Measurements from ENCODE around the gene ATE1.

- TF ChIP-seq FOXK2 (IDR thresholded peaks at IDR 0.05) (no peak), ZNF384 (IDR thresholded peaks at IDR 0.05) (no peak), ARNT (IDR thresholded peaks at IDR 0.05) (no peak), SP1 (IDR thresholded peaks at IDR 0.05) (no peak), ELF4 (IDR thresholded peaks at IDR 0.05) (no peak), FOXM1 (IDR thresholded peaks at IDR 0.05; ENCODE audit: borderline replicate concordance) (no peak), SUZ12 (IDR thresholded peaks at IDR 0.05) (no peak), CTBP1 (IDR thresholded peaks at IDR 0.05; ENCODE audit: borderline replicate concordance) (no peak)
These were observed 217.6 kb downstream of the ATE1 start for GRCh38 chr10:121710207-121710606.

All from HEK293T (cell line).